ENCODE measurements around the gene CHMP6. TPM values are rescaled to one million over a fixed set of nuclear protein-coding genes. Genes with fewer than 3 reads are reported as not detected.

The CHMP6 gene
- total and polyA plus RNA-seq, 2 donors, result 13.1 to 36.2 TPM

DNA sequence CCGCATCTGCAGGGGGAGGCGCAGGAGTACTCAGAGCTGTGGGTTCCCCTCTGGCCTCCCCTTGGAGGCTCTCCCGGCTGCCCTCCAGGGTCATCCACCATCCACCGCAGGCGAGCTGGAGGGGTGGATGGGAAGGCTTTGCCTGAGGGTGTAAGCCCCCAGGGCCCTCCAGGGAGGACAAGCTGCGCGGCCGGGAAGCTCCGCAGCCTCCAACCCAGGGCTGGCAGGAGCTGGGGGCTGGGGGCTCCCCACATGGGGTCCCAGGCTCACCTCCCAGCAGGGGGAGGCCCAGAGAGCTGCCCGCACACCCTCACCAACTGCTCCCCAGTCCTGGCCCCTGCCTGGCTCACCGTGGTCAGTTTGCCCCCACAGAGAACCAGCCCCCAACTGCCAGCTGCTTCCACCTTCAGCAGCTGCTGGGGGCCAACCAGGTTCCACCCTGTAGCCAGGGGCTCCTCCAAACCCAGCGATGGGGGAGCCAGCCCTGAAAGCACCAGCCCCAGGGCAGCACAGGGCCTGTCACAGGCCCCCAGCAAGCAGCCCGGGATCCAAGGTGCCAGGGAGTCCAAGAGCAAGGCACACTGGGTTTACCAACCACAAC is 19.8 kb upstream of the CHMP6 start:
- 83% methylated on average over 13 of the region's 13 CpGs for WGBS

DNA sequence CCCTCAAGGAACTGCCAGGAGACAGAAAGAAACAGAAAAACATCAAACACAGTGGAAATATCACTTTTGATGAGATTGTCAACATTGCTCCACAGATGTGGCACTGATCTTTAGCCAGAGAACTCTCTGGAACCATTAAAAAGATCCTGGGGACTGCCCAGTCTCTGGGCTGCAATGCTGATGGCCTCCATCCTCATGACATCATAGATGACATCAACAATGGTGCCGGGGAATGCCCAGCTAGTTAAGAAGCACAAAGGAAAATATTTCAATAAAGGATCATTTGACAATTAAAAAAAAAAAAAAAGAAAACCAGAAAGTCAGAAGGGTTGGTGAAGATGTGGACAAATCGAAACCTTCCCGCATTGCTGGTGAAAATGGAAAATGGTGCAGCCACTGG is 14.9 kb upstream of the CHMP6 start:
- 89% methylated on average over 3 of the region's 3 CpGs for WGBS
- Histone ChIP-seq H3K27ac (ENCODE audit: low read depth) (no peak overlapping the region), H3K4me3 (ENCODE audit: low read depth, low read length) (no peak overlapping the region), H3K36me3 (ENCODE audit: insufficient read depth) (no peaks in the 10 kb centered on the region), H3K4me1 (ENCODE audit: insufficient read depth) (no peaks in the 10 kb centered on the region)
- no peak for DNase-seq (ENCODE audit: extremely low spot score)

More for the DNA sequence above, 19.8 kb upstream of the CHMP6 start:
- no peak overlapping the region for H3K27ac ChIP-seq (ENCODE audit: low read depth)
- no peak overlapping the region for H3K4me3 ChIP-seq (ENCODE audit: low read depth, low read length)
- no peaks in the 10 kb centered on the region for H3K36me3 ChIP-seq (ENCODE audit: insufficient read depth)
- H3K4me1 ChIP-seq (ENCODE audit: insufficient read depth), result no peaks in the 10 kb centered on the region
- DNase-seq (ENCODE audit: extremely low spot score), result no peak

DNA sequence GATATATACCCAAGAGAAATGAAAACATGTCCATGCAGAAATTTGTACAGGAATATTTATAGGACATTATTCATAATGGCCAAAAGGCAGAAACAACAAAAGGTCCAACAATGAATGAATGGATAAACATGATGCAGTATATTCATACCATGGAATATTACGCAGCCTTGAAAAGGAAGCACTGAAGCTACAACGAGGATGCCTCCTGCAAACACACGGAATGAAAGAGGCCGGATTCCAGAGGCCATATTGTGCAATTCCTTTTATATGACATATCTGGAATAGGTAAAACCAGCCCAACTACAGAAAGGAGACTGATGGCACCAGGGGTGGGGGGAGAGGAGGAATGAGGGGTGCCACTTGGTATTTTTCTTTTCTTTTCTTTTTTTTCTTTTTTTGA is 14.5 kb upstream of the CHMP6 start:
- WGBS, result 89% methylated on average over 4 of the region's 4 CpGs
- H3K27ac ChIP-seq (ENCODE audit: low read depth), result no peak overlapping the region
- H3K4me1 ChIP-seq (ENCODE audit: insufficient read depth), result no peaks in the 10 kb centered on the region
- H3K36me3 ChIP-seq (ENCODE audit: insufficient read depth), result no peaks in the 10 kb centered on the region
- H3K4me3 ChIP-seq (ENCODE audit: low read depth, low read length), result no peak overlapping the region
- no peak for DNase-seq (ENCODE audit: extremely low spot score)

DNA sequence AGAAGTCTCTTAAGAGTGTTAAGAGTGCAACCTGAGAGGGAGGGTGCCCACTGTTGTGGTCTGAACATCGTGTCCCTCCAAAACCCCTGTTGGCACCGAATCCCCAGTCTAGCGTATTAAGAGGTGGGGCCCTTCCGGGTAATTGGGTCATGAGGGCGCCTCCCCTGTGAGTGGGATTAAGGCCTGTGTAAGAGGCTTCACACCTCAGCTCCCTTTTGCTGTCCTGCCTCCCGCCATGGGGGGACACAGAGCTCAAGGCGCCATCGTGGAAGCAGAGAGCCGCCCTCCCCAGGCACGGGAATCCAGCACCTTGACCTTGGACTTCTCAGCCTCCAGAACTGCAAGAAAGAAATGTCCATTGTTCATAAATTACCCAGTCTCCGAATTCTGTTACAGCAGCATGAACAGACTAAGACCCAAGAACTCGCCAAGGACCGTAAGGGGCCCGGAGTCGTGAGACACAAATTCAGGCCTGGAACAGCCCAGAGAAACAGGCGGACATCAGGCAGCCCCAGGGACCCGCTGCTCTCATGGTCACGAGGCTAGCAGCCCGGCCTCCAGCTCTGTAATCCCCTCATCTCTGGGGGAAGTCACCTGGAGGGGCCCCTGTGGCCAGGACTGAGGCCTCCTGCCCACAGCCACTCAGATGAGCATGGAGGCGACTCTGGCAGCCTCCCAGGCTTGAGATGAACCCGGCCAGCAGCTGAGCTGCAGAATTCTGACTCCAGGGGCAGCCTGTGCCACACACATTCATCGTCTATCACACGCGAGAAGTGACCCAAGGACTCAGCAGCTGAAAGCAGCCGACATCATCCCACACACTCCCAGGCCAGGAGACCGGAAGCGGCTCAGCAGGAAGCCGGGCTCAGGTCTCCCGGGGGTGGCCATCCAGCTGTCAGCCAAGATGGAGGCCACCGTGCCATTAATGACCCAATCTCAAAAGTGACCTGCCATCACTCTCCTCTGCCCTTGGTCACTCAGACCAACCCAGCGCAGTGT is 12.8 kb upstream of the CHMP6 start:
- no peak overlapping the region for H3K4me3 ChIP-seq (ENCODE audit: low read depth, low read length)
- no peaks in the 10 kb centered on the region for H3K36me3 ChIP-seq (ENCODE audit: insufficient read depth)
- H3K4me1 ChIP-seq (ENCODE audit: insufficient read depth), result no peaks in the 10 kb centered on the region
- H3K27ac ChIP-seq (ENCODE audit: low read depth), result no peak overlapping the region
- WGBS, result 88% methylated on average over 31 of the region's 31 CpGs
- DNase-seq (ENCODE audit: extremely low spot score), result no peak

DNA sequence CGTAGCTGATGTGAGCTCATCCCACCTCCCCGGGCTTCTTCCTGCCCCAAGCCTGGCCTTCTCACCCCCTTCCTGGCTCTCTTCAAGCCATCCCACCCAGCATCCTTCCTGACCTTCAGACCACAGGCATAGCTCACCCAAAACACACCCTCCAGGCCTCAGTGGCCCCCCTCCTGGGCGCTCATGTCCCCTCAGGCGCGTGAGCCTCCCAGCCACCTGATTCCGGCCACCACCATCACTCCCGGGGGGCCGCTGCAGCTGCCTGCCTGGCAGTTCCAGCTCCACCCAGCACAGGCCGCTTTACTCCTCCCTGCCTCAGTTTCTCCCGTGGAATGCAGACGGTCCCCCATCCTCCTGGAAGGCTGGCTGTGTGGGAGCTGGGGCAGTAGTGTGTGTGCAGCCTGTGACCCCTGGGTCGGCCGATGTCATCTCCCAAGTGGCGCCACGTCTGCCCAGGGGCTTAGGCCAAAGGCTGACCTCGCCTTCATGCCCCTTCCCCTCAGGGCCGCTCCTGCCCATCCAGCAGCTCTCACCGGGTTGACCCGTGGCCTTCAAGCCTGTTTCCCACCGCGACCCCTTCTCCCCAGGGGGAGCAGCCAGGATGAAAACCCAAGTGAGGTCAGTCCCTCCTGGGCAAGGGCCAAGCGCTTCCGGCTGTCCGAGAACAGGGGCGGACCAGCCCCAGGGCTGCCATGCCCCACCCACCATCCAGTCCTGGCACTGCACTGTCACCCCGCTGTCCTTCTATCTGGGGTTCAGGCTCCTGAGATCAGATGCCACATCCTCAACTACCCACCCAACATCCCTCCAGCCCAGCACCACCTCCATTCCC is 11.9 kb upstream of the CHMP6 start:
- no peak overlapping the region for H3K27ac ChIP-seq (ENCODE audit: low read depth)
- no peaks in the 10 kb centered on the region for H3K4me1 ChIP-seq (ENCODE audit: insufficient read depth)
- no peak for DNase-seq (ENCODE audit: extremely low spot score)
- 83% methylated on average over 26 of the region's 26 CpGs for WGBS
- H3K36me3 ChIP-seq (ENCODE audit: insufficient read depth), result no peaks in the 10 kb centered on the region
- H3K4me3 ChIP-seq (ENCODE audit: low read depth, low read length), result no peak overlapping the region

DNA sequence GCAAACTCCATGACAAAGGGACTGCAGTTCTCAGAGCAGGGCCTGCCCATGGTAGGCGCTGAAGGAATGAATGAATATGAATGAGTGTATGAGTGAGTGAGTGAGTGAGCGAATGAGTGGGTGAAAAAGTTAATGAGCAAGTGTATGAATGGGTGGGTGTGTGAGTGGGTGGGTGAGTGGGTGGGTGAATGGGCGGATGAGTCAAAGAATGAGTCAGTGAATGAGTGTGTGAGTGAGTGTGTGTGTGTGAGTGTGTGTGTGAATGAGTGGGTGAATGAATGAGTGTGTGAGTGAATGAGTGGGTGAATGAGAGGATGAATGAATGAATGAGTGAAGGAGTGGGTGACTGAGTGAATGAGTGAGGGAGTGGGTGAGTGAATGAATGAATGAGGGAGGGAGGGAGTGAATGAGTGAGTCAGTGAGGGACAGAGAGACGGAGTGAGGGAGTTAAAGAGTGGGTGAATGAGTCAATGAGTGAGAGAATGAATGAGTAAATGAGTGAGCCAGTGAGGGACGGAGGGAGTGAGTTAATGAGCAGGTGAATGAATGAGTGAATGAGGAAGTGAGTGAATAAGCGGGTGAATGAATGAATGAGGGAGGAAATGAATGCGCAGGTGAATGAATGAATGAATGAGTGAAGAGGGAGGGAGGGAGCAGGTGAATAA is 11.1 kb upstream of the CHMP6 start:
- Histone ChIP-seq H3K27ac (ENCODE audit: low read depth) (no peak overlapping the region), H3K4me3 (ENCODE audit: low read depth, low read length) (no peak overlapping the region)
- WGBS, result 62% methylated on average over 7 of the region's 7 CpGs

DNA sequence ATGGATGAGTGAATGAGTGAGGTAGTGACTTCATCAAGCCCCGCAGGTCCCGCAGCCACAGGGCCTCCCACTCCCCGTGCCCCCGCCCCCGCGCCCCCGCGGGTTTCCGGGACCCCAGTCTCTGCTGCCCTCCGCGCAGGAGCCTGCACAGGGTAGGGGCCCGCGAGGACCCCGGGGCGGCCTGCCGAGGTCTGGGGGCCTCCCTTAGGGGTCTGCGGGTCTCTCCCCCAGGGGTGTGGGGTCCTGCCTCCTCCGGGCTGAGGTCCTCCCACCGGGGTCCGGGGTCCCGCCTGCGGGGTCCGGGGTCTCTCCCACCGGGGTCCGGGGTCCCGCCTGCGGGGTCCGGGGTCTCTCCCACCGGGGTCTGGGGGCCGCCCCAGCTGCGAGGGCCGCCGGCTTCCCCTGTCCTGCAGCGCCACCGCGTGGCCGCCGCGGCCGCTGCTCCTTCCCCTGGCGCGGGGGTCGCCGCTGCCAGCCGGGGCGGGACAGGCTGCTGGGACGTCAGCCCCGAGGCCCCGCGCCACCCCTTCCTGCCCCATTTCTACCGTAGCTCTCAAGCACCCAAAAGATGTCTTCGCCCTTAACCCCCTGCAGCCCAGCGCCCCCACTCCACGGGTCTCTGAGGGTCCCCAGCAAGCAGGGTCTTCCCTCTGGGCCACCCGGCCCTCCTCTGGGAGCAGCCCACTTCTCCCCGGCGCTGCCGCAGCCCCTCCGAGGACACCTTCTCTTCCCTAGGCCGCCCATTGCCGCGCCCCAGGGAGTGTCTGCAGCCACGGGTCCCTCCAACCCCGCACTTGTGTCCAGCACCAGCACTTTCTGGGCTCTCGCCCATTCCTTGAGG is 10.4 kb upstream of the CHMP6 start:
- H3K4me1 ChIP-seq (ENCODE audit: insufficient read depth), result no peaks in the 10 kb centered on the region
- WGBS, result 6% methylated on average over 65 of the region's 65 CpGs
- H3K4me3 ChIP-seq (ENCODE audit: low read depth, low read length), result no peak overlapping the region
- no peak overlapping the region for H3K27ac ChIP-seq (ENCODE audit: low read depth)
- DNase-seq (ENCODE audit: extremely low spot score), result no peak
- no peaks in the 10 kb centered on the region for H3K36me3 ChIP-seq (ENCODE audit: insufficient read depth)

More for the DNA sequence above, 11.1 kb upstream of the CHMP6 start:
- H3K36me3 ChIP-seq (ENCODE audit: insufficient read depth), result no peaks in the 10 kb centered on the region
- no peak for DNase-seq (ENCODE audit: extremely low spot score)
- no peaks in the 10 kb centered on the region for H3K4me1 ChIP-seq (ENCODE audit: insufficient read depth)

DNA sequence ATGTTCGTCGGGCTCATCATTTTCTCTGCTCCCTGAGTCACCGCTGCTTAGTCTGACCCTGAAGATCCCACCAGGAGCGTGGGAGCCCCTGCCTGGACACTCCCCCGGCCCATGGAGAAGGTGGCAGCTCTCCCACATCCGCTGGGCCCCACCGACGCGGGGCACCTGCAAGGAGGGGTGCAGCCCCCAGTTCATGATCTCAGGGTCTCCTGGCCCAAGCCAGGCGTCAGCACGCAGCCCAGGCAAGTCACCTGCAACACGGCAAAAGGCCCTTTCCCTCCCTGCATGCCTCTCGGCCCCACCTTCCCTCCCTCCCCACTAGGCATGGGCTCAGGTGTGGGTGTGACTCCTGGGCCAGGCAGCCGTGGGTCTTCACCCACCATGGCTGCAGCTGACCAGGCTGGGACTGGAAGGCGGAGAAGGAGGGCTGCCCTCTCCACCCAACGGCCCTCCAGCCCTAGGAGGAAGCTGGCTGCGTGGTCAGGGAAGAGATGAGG is 9.7 kb upstream of the CHMP6 start:
- no peaks in the 10 kb centered on the region for H3K36me3 ChIP-seq (ENCODE audit: insufficient read depth)
- WGBS, result 68% methylated on average over 17 of the region's 17 CpGs
- no peak for DNase-seq (ENCODE audit: extremely low spot score)
- H3K27ac ChIP-seq (ENCODE audit: low read depth), result no peak overlapping the region
- H3K4me3 ChIP-seq (ENCODE audit: low read depth, low read length), result no peak overlapping the region
- no peaks in the 10 kb centered on the region for H3K4me1 ChIP-seq (ENCODE audit: insufficient read depth)

DNA sequence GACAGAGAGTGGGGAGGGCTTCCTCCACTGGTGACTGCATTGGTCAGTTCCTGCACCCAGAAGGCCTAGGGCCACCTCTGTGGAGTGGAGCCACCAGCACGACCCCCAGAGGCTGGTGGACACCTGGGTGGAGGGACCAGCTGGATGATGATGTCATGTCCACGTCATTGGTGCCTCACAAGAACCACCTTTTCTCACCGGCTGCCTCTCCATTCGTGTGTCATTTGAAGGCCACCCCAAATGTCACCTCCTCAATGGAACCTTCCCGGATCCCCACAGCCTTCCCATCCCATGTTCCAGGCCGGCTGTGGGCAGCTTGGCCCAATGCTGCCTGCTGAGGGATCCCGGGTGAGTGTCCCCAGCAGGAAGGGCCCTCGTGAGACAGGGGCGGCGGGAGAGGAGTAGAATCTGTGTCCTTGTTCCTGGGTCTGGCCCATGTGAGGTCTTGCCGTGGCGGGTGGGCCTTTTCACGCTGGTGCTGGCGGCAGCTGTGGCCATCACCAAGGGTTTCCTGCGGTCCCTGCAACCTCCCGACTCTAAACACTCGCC is 9.1 kb upstream of the CHMP6 start:
- no peak for DNase-seq (ENCODE audit: extremely low spot score)
- H3K4me1 ChIP-seq (ENCODE audit: insufficient read depth), result no peaks in the 10 kb centered on the region
- no peak overlapping the region for H3K4me3 ChIP-seq (ENCODE audit: low read depth, low read length)
- H3K27ac ChIP-seq (ENCODE audit: low read depth), result no peak overlapping the region
- H3K36me3 ChIP-seq (ENCODE audit: insufficient read depth), result no peaks in the 10 kb centered on the region
- WGBS, result 85% methylated on average over 17 of the region's 17 CpGs

DNA sequence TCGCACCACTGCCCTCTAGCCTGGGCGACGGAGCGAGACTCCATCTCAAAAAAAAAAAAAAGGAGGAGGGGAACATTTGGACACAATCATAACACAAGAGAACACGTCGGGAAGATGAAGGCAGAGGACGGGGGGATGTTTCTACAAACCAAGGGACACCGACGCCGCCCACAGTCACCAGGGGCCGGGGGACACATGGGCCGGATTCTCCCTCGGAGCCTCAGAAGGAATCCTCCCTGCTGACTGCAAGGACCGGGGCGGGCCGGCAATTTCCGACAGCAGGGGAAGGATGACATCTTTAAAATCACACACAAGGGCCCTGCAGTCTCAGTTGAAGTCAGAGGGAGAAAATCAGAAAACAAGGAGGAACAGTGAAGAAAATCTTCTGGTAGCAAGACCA is 8.1 kb upstream of the CHMP6 start:
- no peak for DNase-seq (ENCODE audit: extremely low spot score)
- Histone ChIP-seq H3K4me3 (ENCODE audit: low read depth, low read length) (no peak overlapping the region), H3K36me3 (ENCODE audit: insufficient read depth) (no peaks in the 10 kb centered on the region), H3K27ac (ENCODE audit: low read depth) (no peak overlapping the region), H3K4me1 (ENCODE audit: insufficient read depth) (no peaks in the 10 kb centered on the region)
- WGBS, result 80% methylated on average over 17 of the region's 17 CpGs

DNA sequence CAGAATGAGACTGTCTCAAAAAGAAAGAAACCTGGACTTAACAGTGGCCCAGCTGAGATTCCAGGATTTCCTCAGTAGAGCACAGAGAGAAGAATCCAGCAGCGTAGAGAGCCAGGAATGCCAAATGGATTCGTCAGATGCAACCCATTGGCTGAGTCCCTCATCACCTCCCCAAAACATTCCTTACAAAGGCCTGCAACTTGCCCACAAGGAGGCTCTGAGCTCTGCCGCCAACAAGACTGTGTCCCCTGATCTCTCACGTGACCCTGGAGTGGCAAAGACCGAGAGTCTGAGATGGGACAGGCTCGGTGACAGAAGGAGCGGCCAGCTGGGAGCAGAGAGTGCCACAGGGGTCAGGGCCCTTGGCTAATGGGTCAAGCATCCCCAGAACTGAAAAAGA is 6.9 kb upstream of the CHMP6 start:
- WGBS, result 29% methylated on average over 7 of the region's 7 CpGs
- H3K27ac ChIP-seq (ENCODE audit: low read depth), result no peak overlapping the region
- H3K36me3 ChIP-seq (ENCODE audit: insufficient read depth), result no peaks in the 10 kb centered on the region
- no peak overlapping the region for H3K4me3 ChIP-seq (ENCODE audit: low read depth, low read length)
- no peak for DNase-seq (ENCODE audit: extremely low spot score)
- H3K4me1 ChIP-seq (ENCODE audit: insufficient read depth), result no peaks in the 10 kb centered on the region

DNA sequence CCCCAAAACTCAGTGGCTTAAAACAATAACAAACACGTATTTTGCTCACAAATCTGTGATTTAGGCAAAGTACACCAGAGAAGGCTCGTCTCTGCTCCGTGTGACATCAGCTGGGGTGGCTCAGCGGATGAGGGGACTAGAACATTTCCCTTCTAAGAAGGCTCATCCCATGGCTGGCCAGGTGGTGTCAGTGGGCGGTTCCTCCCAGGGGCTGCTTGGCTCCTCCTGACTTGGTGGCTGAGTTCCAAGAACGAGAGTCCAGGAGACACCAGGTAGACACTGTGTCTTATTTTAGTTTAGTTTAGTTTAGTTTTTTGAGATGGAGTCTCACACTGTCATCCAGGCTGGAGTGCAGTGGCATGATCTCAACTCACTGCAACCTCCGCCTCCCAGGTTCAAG is 5.6 kb upstream of the CHMP6 start:
- WGBS, result 89% methylated on average over 7 of the region's 7 CpGs
- Histone ChIP-seq H3K4me1 (ENCODE audit: insufficient read depth) (no peaks in the 10 kb centered on the region), H3K36me3 (ENCODE audit: insufficient read depth) (no peaks in the 10 kb centered on the region), H3K27ac (ENCODE audit: low read depth) (no peak overlapping the region), H3K4me3 (ENCODE audit: low read depth, low read length) (no peak overlapping the region)
- DNase-seq (ENCODE audit: extremely low spot score), result no peak
